Panc1 (cell line): ENCODE results near the gene KRTAP12-2. TPM values are rescaled to one million over a fixed set of nuclear protein-coding genes. Genes with fewer than 3 reads are reported as not detected.
"Not testable (repeated sequence)": the region's sequence is repeated elsewhere in the genome, so short reads cannot be mapped to it uniquely, and the experiment has no call there.

Experiments used
- ATAC-seq: fragments of 200-7000 bp; cut with Tn5 transposase; 2 replicates; pipeline ENCODE4 v1.9.1; 2020; ENCODE audit warnings: mild to moderate bottlenecking, moderate library complexity
- BruUV-seq: library from RNA; stranded (reverse); fragments of 400-500 nt; replicated peaks from 2 replicates; lab custom pipeline; 2021; lab: Mats Ljungman, UMichigan
- CTCF ChIA-PET: fragments of 300-600 bp; sonication (Branson Sonifier 250); formaldehyde crosslinking; loops from one replicate; lab custom pipeline; 2022; ENCODE audit warnings: antibody characterized with exemption; lab: Charles Lee
- POLR2A ChIA-PET: fragments of 300-600 bp; sonication (Branson Sonifier 250); formaldehyde crosslinking; loops from one replicate; lab custom pipeline; 2022; ENCODE audit warnings: antibody characterized with exemption; lab: Charles Lee
- DNase-seq: peaks from one replicate; pipeline ENCODE4 v3.0.0-alpha.2; 2010; ENCODE audit warnings: low read depth, low spot score
- H3K27ac ChIP-seq: 2 replicates; pipeline ENCODE4 v1.5.1; 2011; ENCODE audit warnings: mild to moderate bottlenecking, low read length, inconsistent platforms
- H3K27me3 ChIP-seq: fragments of 200-500 bp; sonication (Bioruptor generic); 2 replicates; pipeline ENCODE4 v1.6.0; 2014; ENCODE audit warnings: low read length, inconsistent platforms; ENCODE audit not compliant: control insufficient read depth, insufficient read depth
- H3K36me3 ChIP-seq: fragments of 200-500 bp; sonication (Bioruptor generic); 2 replicates; pipeline ENCODE4 v1.5.1; 2014; ENCODE audit warnings: inconsistent platforms, mild to moderate bottlenecking, low read length, moderate library complexity; ENCODE audit not compliant: control insufficient read depth, insufficient read depth
- H3K4me1 ChIP-seq: 2 replicates; pipeline ENCODE4 v1.5.1; 2011; ENCODE audit warnings: inconsistent platforms, mild to moderate bottlenecking, low read length, moderate library complexity; ENCODE audit not compliant: control insufficient read depth, insufficient read depth
- H3K4me3 ChIP-seq, 2 experiments: 2 replicates each; pipeline ENCODE4 v1.5.1; 2011 to 2012; ENCODE audit warnings: low read depth in 2 of 2, low read length in 2 of 2, mild to moderate bottlenecking in 2 of 2, inconsistent platforms in 1 of 2, moderate library complexity in 1 of 2
- H3K9me3 ChIP-seq: fragments of 200-500 bp; sonication (Bioruptor generic); 2 replicates; pipeline ENCODE4 v1.5.1; 2014; ENCODE audit warnings: low read depth, mild to moderate bottlenecking, inconsistent platforms, low read length, moderate library complexity; ENCODE audit not compliant: control insufficient read depth, insufficient read depth
- CTCF ChIP-seq: fragments of 450-650 bp; IDR thresholded peaks from 2 replicates; pipeline ENCODE4 v1.5.1; 2017; ENCODE audit warnings: mild to moderate bottlenecking
- POLR2AphosphoS5 ChIP-seq: IDR thresholded peaks from 2 replicates; pipeline ENCODE4 v1.6.1; 2012; ENCODE audit warnings: mild to moderate bottlenecking, low read depth, low read length, moderate library complexity
- REST ChIP-seq, 2 experiments: IDR thresholded peaks; 2 replicates each; pipeline ENCODE4 v1.6.1; 2011 to 2012; ENCODE audit warnings: low read depth in 2 of 2, control low read depth in 1 of 2, low read length in 1 of 2, mild to moderate bottlenecking in 1 of 2, moderate library complexity in 1 of 2; ENCODE audit not compliant: insufficient read depth in 1 of 2
- SIN3A ChIP-seq: IDR thresholded peaks from 2 replicates; pipeline ENCODE4 v1.6.1; 2012; ENCODE audit warnings: low read depth, mild to moderate bottlenecking, low read length, moderate library complexity, borderline replicate concordance; ENCODE audit not compliant: insufficient read depth
- TCF7L2 ChIP-seq: IDR thresholded peaks from 2 replicates; pipeline ENCODE4 v1.6.1; 2011; ENCODE audit warnings: mild to moderate bottlenecking, low read depth, low read length, inconsistent platforms
- in situ Hi-C: cut with HindIII; loops from 2 replicates; pipeline ENCODE4 v1.10.0; 2016; ENCODE audit warnings: low sequenced_read_pairs, low pct_unique_long_range_greater_than_20kb
- intact Hi-C: fragments of 100-400 bp; cut with micrococcal nuclease; formaldehyde crosslinking; loops from one replicate; pipeline ENCODE4 v1.10.0; 2022; ENCODE audit not compliant: unreplicated experiment
- total RNA-seq: library from RNA; stranded (reverse); gene quantifications from one replicate; pipeline ENCODE4 v1.2.1, GENCODE V29; 2021; ENCODE audit not compliant: unreplicated experiment

The KRTAP12-2 gene
- total RNA-seq, 1 experiment from 2014 or later = not detected

- Histone ChIP-seq H3K4me3 (no peak overlapping the region), H3K27ac (no peak overlapping the region), H3K36me3 (no peaks in the 10 kb centered on the region), H3K27me3 (no peaks in the 10 kb centered on the region; the same call in 1 of the 2 replicates), H3K4me1 (no peaks in the 10 kb centered on the region), H3K9me3 (no peaks in the 10 kb centered on the region)
- no peak for DNase-seq
- CTCF ChIA-PET = no interaction called here
- in situ Hi-C loops = no loop called here
- ATAC-seq = no peak
- intact Hi-C loops = no loop called here
- POLR2A ChIA-PET = no interaction called here
- BruUV-seq = no TSS peak
- no peak for TF ChIP-seq POLR2AphosphoS5
These were observed 4.1 kb upstream of the KRTAP12-2 start for GRCh38 chr21:44670642-44671432.

- CTCF ChIA-PET = no interaction called here
- intact Hi-C loops = no loop called here
- Histone ChIP-seq H3K9me3 (no peaks in the 10 kb centered on the region), H3K27me3 (no peaks in the 10 kb centered on the region), H3K36me3 (no peaks in the 10 kb centered on the region), H3K4me3 (no peak overlapping the region), H3K4me1 (no peaks in the 10 kb centered on the region), H3K27ac (no peak overlapping the region)
- no peak for ATAC-seq
- no peak for DNase-seq
- no TSS peak for BruUV-seq
- POLR2A ChIA-PET = no interaction called here
- in situ Hi-C loops = no loop called here
- no peak for TF ChIP-seq POLR2AphosphoS5
- TF ChIP-seq REST (IDR thresholded peaks at IDR 0.05; ENCODE audit: insufficient read depth in 1 of 2, low read depth in 2 of 2, low read length in 1 of 2) = no peak
- TF ChIP-seq CTCF = no peak
- no peak for TF ChIP-seq SIN3A
- TF ChIP-seq TCF7L2 = no peak
These were observed 885 bp upstream of the KRTAP12-2 start for GRCh38 chr21:44667612-44668011.

GRCh38 chr21:44664691-44665090 is 2.0 kb downstream of the KRTAP12-2 start:
- no TSS peak for BruUV-seq
- Histone ChIP-seq H3K4me3 (no peak overlapping the region), H3K4me1 (no peaks in the 10 kb centered on the region), H3K36me3 (no peaks in the 10 kb centered on the region), H3K9me3 (no peaks in the 10 kb centered on the region), H3K27ac (no peak overlapping the region), H3K27me3 (no peaks in the 10 kb centered on the region)
- POLR2A ChIA-PET = no interaction called here
- CTCF ChIA-PET = no interaction called here
- intact Hi-C loops (no loop called here), in situ Hi-C loops (no loop called here)
- no peak for TF ChIP-seq REST (IDR thresholded peaks at IDR 0.05; ENCODE audit: insufficient read depth in 1 of 2, low read depth in 2 of 2, low read length in 1 of 2)
- TF ChIP-seq SIN3A = no peak
- no peak for ATAC-seq
- DNase-seq = no peak

GRCh38 chr21:44661567-44661966 is 5.2 kb downstream of the KRTAP12-2 start:
- H3K4me1 ChIP-seq, H3K27me3 ChIP-seq, H3K4me3 ChIP-seq, H3K27ac ChIP-seq, in situ Hi-C loops, POLR2A ChIA-PET, H3K36me3 ChIP-seq, intact Hi-C loops, DNase-seq, BruUV-seq, ATAC-seq, H3K9me3 ChIP-seq, CTCF ChIA-PET: not testable (repeated sequence)
